CD14-positive monocyte (primary cell): ENCODE measurements around the gene TRAPPC5. TPM values are rescaled to one million over a fixed set of nuclear protein-coding genes. Genes with fewer than 3 reads are reported as not detected.

Source experiments
- DNase-seq, 3 donors: peaks; one replicate each; pipeline ENCODE4 v3.0.0-alpha.2; 2011 to 2022
- H2AFZ ChIP-seq: 2 replicates; pipeline ENCODE4 v1.6.0; 2012; ENCODE audit warnings: mild to moderate bottlenecking, low read depth, low read length, inconsistent platforms; ENCODE audit not compliant: insufficient read depth, poor library complexity, severe bottlenecking
- H3K27ac ChIP-seq, 2 donors: 1 replicate in 1 of 2; 2 replicates in 1 of 2; pipeline ENCODE4 v1.5.1; 2012 to 2013; ENCODE audit warnings: low read length in 2 of 2, control low read depth in 1 of 2, inconsistent platforms in 1 of 2, low read depth in 1 of 2, mild to moderate bottlenecking in 1 of 2
- H3K27me3 ChIP-seq, 2 donors: one replicate each; pipeline versions ENCODE4 v1.6.0 to v1.6.1; 2011 to 2013; ENCODE audit warnings: low read length in 2 of 2; ENCODE audit not compliant: control insufficient read depth in 2 of 2, insufficient read depth in 2 of 2
- H3K36me3 ChIP-seq, 2 donors: replicated peaks in 1 of 2; 1 replicate in 1 of 2; 2 replicates in 1 of 2; pipeline versions ENCODE4 v1.5.1 to v1.6.1; 2012 to 2013; ENCODE audit warnings: low read length in 2 of 2, control low read depth in 1 of 2, inconsistent platforms in 1 of 2, mild to moderate bottlenecking in 1 of 2; ENCODE audit not compliant: insufficient read depth in 2 of 2, control insufficient read depth in 1 of 2
- H3K4me1 ChIP-seq, 2 donors: 1 replicate in 1 of 2; 2 replicates in 1 of 2; pipeline versions ENCODE4 v1.5.1 to v1.6.1; 2012 to 2013; ENCODE audit warnings: low read length in 2 of 2, control low read depth in 1 of 2, inconsistent platforms in 1 of 2, mild to moderate bottlenecking in 1 of 2, moderate library complexity in 1 of 2; ENCODE audit not compliant: insufficient read depth in 2 of 2, control insufficient read depth in 1 of 2
- H3K4me2 ChIP-seq: replicated peaks from 2 replicates; pipeline ENCODE3; 2012; ENCODE audit warnings: low read length, moderate library complexity, mild to moderate bottlenecking; ENCODE audit not compliant: poor library complexity, severe bottlenecking; ENCODE audit errors: extremely low read depth
- H3K4me3 ChIP-seq, 3 experiments: fragments of 200-600 bp in 1 of 3; sonication (generic) in 1 of 3; replicated peaks in 1 of 3; 1 replicate in 2 of 3; 2 replicates in 1 of 3; pipeline ENCODE4 v1.5.1; 2011 to 2013; ENCODE audit warnings: low read length in 3 of 3, mild to moderate bottlenecking in 3 of 3, control low read depth in 2 of 3, low read depth in 2 of 3, inconsistent platforms in 1 of 3, moderate library complexity in 1 of 3
- H3K79me2 ChIP-seq: 2 replicates; pipeline ENCODE4 v1.6.0; 2012; ENCODE audit warnings: mild to moderate bottlenecking, control low read depth, inconsistent platforms, low read length, moderate library complexity; ENCODE audit not compliant: insufficient read depth
- H3K9ac ChIP-seq: 2 replicates; pipeline ENCODE4 v1.6.0; 2017; ENCODE audit warnings: low read length, mild to moderate bottlenecking; ENCODE audit not compliant: insufficient read depth, poor library complexity, severe bottlenecking
- H3K9me3 ChIP-seq, 2 donors: replicated peaks in 1 of 2; 1 replicate in 1 of 2; 2 replicates in 1 of 2; pipeline versions ENCODE4 v1.5.1 to v1.6.1; 2012 to 2013; ENCODE audit warnings: low read length in 2 of 2, control low read depth in 1 of 2; ENCODE audit not compliant: control insufficient read depth in 1 of 2, insufficient read depth in 1 of 2
- H4K20me1 ChIP-seq: 2 replicates; pipeline ENCODE4 v1.6.0; 2012; ENCODE audit warnings: mild to moderate bottlenecking, low read length, control low read depth, moderate library complexity; ENCODE audit not compliant: insufficient read depth
- H3K27ac Mint-ChIP-seq, 7 donors: one replicate each; pipeline ENCODE4 v1.8.0; 2020; ENCODE audit warnings: mild to moderate bottlenecking in 7 of 7, mixed read lengths in 7 of 7, moderate library complexity in 6 of 7, inconsistent platforms in 2 of 7
- H3K27me3 Mint-ChIP-seq, 3 donors: one replicate each; pipeline ENCODE4 v1.8.0; 2021 to 2022; ENCODE audit warnings: low read depth in 3 of 3, mild to moderate bottlenecking in 3 of 3, mixed read lengths in 3 of 3, moderate library complexity in 3 of 3, inconsistent platforms in 1 of 3
- H3K36me3 Mint-ChIP-seq, 2 donors: one replicate each; pipeline ENCODE4 v1.8.0; 2020; ENCODE audit warnings: mixed read lengths in 2 of 2, inconsistent platforms in 1 of 2, mild to moderate bottlenecking in 1 of 2
- H3K4me1 Mint-ChIP-seq: one replicate; pipeline ENCODE4 v1.8.0; 2020; ENCODE audit warnings: mild to moderate bottlenecking, mixed read lengths
- H3K4me3 Mint-ChIP-seq, 2 donors: one replicate each; pipeline ENCODE4 v1.8.0; 2020; ENCODE audit warnings: mild to moderate bottlenecking in 2 of 2, mixed read lengths in 2 of 2, moderate library complexity in 1 of 2
- H3K9me3 Mint-ChIP-seq, 7 donors: one replicate each; pipeline ENCODE4 v1.8.0; 2020 to 2022; ENCODE audit warnings: mixed read lengths in 7 of 7, mild to moderate bottlenecking in 6 of 7, moderate library complexity in 6 of 7, inconsistent platforms in 2 of 7
- CTCF ChIP-seq: fragments of 200-600 bp; IDR thresholded peaks from one replicate; pipeline ENCODE4 v1.8.0; 2022; ENCODE audit warnings: antibody characterized with exemption, mild to moderate bottlenecking
- WGBS: methylation state at CpG from one replicate; pipeline ENCODE4 v1.1.5; 2013; ENCODE audit warnings: missing lambda C conversion rate; ENCODE audit not compliant: insufficient coverage; 5-methylcytosine and 5-hydroxymethylcytosine counted together
- intact Hi-C, 2 donors: fragments of 100-400 bp; cut with micrococcal nuclease; formaldehyde crosslinking; loops; one replicate each; pipeline versions ENCODE4 v1.15.0 to v1.15.1; 2023
- polyA plus RNA-seq, 3 donors: library from polyadenylated mRNA; depleted of rRNA in 1 of 3; unstranded in 2 of 3; stranded (reverse) in 1 of 3; fragments of 300-500 nt in 2 of 3; fragments of >200 nt in 1 of 3; fragmentation: Illumina TruSeq in 2 of 3; gene quantifications; 1 replicate in 2 of 3; 2 replicates in 1 of 3; pipeline ENCODE4 v1.2.3, GENCODE V29; 2012 to 2021

The TRAPPC5 gene
- polyA plus RNA-seq, 3 donors: 126 to 449 (median 414) TPM

GRCh38 chr19:7668842-7669241 lies 11.8 kb upstream of the TRAPPC5 start, which contains the start of gene RETN:
RETN (plus strand) TSS chr19:7669049; CDS start chr19:7669327, 278 bp downstream.
- Histone ChIP-seq H2AFZ (peak within 1 kb of the TSS; percentile 58), H3K36me3 (no peaks in the 10 kb centered on the region), H3K79me2 (peaks cover 15% of the 10 kb centered on the region), H4K20me1 (no peaks in the 10 kb centered on the region), H3K9me3 (peaks cover 6 to 10% of the 10 kb centered on the region in 2 donors), H3K27ac (peak within 1 kb of the TSS; percentile 70 to 87), H3K9ac (peak within 1 kb of the TSS; percentile 52), H3K4me1 (peaks cover 30 to 51% of the 10 kb centered on the region in 2 donors), H3K4me2 (peak within 1 kb of the TSS; percentile 72), H3K27me3 (no peaks in the 10 kb centered on the region), H3K4me3 (peak within 1 kb of the TSS; percentile 1 to 71 (median 37))
- DNase-seq: no peak
- 21% methylated on average over 7 of the region's 9 CpGs for WGBS
- Mint-ChIP-seq H3K36me3 (peaks cover 0 to 3% of the 10 kb centered on the region in 2 donors), H3K4me1 (peaks cover 47% of the 10 kb centered on the region), H3K4me3 (peak within 1 kb of the TSS; percentile 72 to 92), H3K27ac (peak within 1 kb of the TSS; percentile 59 to 93 (median 82)), H3K27me3 (peaks cover 0 to 3% (median 0%) of the 10 kb centered on the region in 3 donors), H3K9me3 (peaks cover 7 to 17% (median 9%) of the 10 kb centered on the region in 7 donors)
- intact Hi-C loops: no loop called here
- TF ChIP-seq CTCF: no peak

DNA sequence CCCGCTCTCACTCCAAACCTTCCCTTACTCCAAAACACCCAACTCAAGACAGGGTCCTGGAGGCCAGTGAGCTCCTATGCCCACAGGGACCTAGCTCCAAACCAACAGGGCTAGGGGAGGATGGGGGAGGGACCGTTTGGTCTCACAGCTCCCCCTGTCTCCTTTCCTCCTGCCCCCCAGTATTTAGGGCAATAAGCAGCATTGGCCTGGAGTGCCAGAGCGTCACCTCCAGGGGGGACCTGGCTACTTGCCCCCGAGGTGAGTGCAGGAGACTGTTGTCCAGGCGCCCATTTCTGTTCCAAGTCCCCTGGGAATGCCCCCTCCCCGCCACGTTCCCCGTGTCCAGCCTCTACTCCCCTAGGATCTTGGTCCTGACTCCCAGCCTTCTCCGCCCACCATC lies 11.0 kb upstream of the TRAPPC5 start:
- H3K27ac ChIP-seq: peak overlapping the region; percentile 70 to 87
- H3K4me1 Mint-ChIP-seq: peaks cover 55% of the 10 kb centered on the region
- peaks cover 2 to 5% of the 10 kb centered on the region in 2 donors for H3K36me3 Mint-ChIP-seq
- H3K4me3 Mint-ChIP-seq: peak overlapping the region; percentile 72 to 92
- H3K36me3 ChIP-seq: no peaks in the 10 kb centered on the region
- H3K4me2 ChIP-seq: peak overlapping the region; percentile 72
- 21% methylated on average over 7 of the region's 9 CpGs for WGBS
- peaks cover 7 to 13% of the 10 kb centered on the region in 2 donors for H3K9me3 ChIP-seq
- TF ChIP-seq CTCF: no peak
- H3K4me1 ChIP-seq: peaks cover 37 to 59% of the 10 kb centered on the region in 2 donors
- H3K27ac Mint-ChIP-seq: peak overlapping the region; percentile 59 to 93 (median 82)
- peak overlapping the region; percentile 52 for H3K9ac ChIP-seq
- intact Hi-C loops: no loop called here
- DNase-seq: no peak
- H2AFZ ChIP-seq: peak overlapping the region; percentile 58
- H3K4me3 ChIP-seq: peak overlapping the region; percentile 1 to 71 (median 37)
- H3K9me3 Mint-ChIP-seq: peaks cover 11 to 19% (median 13%) of the 10 kb centered on the region in 7 donors
- no peaks in the 10 kb centered on the region for H3K27me3 ChIP-seq
- no peaks in the 10 kb centered on the region for H4K20me1 ChIP-seq
- peaks cover 15% of the 10 kb centered on the region for H3K79me2 ChIP-seq
- H3K27me3 Mint-ChIP-seq: peaks cover 0 to 5% (median 0%) of the 10 kb centered on the region in 3 donors
